ENCODE measurements around the gene MBP. TPM values are rescaled to one million over a fixed set of nuclear protein-coding genes. Genes with fewer than 3 reads are reported as not detected.
A peak's percentile ranks its signal among the peaks of the same experiment; 100 is the strongest.

Gene MBP
- total RNA-seq, 1 experiment from 2014 or later, result 88.8 TPM

DNA sequence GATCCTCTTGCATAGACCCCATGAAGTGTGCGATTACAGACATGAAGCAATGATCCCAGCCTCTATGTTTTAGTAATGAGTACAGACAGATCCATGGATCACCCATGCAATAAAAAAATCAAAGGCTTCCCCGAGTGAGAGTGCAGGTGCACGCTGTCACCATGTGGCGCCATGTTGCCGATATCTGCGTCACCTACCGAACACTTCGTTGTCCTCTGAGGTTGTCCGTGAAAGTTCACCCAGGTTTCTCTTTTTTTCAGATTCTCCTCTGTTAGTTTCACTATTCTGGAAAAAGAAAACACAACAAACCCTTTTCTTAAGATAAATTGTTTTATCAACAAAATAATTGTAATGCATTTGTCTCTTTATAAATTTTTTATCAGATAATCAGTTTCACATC is 66.5 kb downstream of the MBP start:
- peak overlapping the region; percentile 81 for H3K27ac ChIP-seq (ENCODE audit: low read length)
- H3K36me3 ChIP-seq (ENCODE audit: control insufficient read depth, insufficient read depth, low read length), result no peaks in the 10 kb centered on the region; the same call in 1 of the 2 replicates
- H3K27me3 ChIP-seq (ENCODE audit: control insufficient read depth, insufficient read depth, low read length), result no peaks in the 10 kb centered on the region
- ATAC-seq (no peak), DNase-seq (ENCODE audit: low read depth, low spot score) (no peak)
- no peaks in the 10 kb centered on the region for H3K9me3 ChIP-seq (ENCODE audit: control insufficient read depth, insufficient read depth, low read depth, low read length)
- no TSS peak for BruUV-seq (replicated peaks)
- TF ChIP-seq SIN3A (IDR thresholded peaks at IDR 0.05; ENCODE audit: borderline replicate concordance, insufficient read depth, low read depth, low read length) (no peak), POLR2AphosphoS5 (IDR thresholded peaks at IDR 0.05; ENCODE audit: low read depth, low read length) (no peak), TCF7L2 (IDR thresholded peaks at IDR 0.05; ENCODE audit: low read depth, low read length) (no peak)
- TF ChIP-seq, protein P1, sequence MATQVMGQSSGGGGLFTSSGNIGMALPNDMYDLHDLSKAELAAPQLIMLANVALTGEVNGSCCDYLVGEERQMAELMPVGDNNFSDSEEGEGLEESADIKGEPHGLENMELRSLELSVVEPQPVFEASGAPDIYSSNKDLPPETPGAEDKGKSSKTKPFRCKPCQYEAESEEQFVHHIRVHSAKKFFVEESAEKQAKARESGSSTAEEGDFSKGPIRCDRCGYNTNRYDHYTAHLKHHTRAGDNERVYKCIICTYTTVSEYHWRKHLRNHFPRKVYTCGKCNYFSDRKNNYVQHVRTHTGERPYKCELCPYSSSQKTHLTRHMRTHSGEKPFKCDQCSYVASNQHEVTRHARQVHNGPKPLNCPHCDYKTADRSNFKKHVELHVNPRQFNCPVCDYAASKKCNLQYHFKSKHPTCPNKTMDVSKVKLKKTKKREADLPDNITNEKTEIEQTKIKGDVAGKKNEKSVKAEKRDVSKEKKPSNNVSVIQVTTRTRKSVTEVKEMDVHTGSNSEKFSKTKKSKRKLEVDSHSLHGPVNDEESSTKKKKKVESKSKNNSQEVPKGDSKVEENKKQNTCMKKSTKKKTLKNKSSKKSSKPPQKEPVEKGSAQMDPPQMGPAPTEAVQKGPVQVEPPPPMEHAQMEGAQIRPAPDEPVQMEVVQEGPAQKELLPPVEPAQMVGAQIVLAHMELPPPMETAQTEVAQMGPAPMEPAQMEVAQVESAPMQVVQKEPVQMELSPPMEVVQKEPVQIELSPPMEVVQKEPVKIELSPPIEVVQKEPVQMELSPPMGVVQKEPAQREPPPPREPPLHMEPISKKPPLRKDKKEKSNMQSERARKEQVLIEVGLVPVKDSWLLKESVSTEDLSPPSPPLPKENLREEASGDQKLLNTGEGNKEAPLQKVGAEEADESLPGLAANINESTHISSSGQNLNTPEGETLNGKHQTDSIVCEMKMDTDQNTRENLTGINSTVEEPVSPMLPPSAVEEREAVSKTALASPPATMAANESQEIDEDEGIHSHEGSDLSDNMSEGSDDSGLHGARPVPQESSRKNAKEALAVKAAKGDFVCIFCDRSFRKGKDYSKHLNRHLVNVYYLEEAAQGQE (IDR thresholded peaks at IDR 0.05; ENCODE audit: insufficient read depth in 1 of 2, low read depth in 2 of 2, low read length in 1 of 2), result no peak
- TF ChIP-seq, protein P2, sequence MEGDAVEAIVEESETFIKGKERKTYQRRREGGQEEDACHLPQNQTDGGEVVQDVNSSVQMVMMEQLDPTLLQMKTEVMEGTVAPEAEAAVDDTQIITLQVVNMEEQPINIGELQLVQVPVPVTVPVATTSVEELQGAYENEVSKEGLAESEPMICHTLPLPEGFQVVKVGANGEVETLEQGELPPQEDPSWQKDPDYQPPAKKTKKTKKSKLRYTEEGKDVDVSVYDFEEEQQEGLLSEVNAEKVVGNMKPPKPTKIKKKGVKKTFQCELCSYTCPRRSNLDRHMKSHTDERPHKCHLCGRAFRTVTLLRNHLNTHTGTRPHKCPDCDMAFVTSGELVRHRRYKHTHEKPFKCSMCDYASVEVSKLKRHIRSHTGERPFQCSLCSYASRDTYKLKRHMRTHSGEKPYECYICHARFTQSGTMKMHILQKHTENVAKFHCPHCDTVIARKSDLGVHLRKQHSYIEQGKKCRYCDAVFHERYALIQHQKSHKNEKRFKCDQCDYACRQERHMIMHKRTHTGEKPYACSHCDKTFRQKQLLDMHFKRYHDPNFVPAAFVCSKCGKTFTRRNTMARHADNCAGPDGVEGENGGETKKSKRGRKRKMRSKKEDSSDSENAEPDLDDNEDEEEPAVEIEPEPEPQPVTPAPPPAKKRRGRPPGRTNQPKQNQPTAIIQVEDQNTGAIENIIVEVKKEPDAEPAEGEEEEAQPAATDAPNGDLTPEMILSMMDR (IDR thresholded peaks at IDR 0.05), result no peak
- in situ Hi-C loops (cut with HindIII; ENCODE audit: low pct_unique_long_range_greater_than_20kb, low sequenced_read_pairs) (no loop called here), intact Hi-C loops (cut with micrococcal nuclease; ENCODE audit: unreplicated experiment) (no loop called here)
- POLR2A ChIA-PET, result no interaction called here
- peaks cover 90% of the 10 kb centered on the region for H3K4me1 ChIP-seq (ENCODE audit: control insufficient read depth, insufficient read depth, low read length)
- CTCF ChIA-PET, result interaction anchor here (0.6 kb wide), 1 partner anchor 249 kb away, joined by 3 read pairs; no protein-coding TSS in a partner anchor
- H3K4me3 ChIP-seq (ENCODE audit: low read depth in 2 of 2, low read length in 2 of 2), result no peak overlapping the region

DNA sequence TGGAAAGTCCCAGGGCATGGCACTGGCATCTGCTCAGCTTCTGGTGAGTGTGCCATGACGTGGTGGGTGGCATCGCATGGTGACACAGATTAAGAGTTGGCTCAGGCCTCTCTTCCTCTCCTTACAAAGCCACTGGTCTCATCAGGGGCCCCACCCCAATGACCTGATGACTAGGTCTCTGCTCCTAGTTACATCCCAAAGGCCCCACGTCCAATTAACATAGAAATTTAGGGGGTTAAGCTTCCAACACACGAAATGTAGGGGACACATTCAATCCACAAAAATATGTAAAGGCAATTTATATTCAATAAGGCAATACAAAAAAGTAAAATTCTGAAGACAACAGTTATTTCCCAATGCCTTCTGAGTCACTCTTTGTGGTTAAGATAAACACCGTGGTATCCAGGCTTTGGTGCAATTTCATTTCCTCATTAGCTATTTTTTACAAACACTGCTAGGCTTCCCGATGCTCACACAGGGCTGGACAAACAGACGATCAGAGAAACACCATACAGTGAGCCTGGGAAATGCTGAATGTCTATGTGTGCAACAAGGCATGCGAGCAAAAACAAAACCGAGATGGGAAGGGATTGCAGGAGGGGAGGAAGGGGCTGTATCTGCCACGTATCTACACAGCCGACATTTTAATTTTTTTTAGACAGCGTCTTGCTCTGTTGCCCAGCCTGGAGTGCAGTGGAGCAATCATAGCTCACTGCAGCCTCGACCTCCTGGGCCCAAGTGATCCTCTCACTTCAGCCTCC is 67.2 kb downstream of the MBP start:
- POLR2A ChIA-PET, result no interaction called here

More for the DNA sequence above, 67.2 kb downstream of the MBP start:
- CTCF ChIA-PET, result no interaction called here
- in situ Hi-C loops (cut with HindIII; ENCODE audit: low pct_unique_long_range_greater_than_20kb, low sequenced_read_pairs) (no loop called here), intact Hi-C loops (cut with micrococcal nuclease; ENCODE audit: unreplicated experiment) (no loop called here)
- DNase-seq (ENCODE audit: low read depth, low spot score) (peak; percentile 93), ATAC-seq (peak; percentile 62)
- no TSS peak for BruUV-seq (replicated peaks)
- no peaks in the 10 kb centered on the region for H3K27me3 ChIP-seq (ENCODE audit: control insufficient read depth, insufficient read depth, low read length)
- peak overlapping the region; percentile 53 for H3K27ac ChIP-seq (ENCODE audit: low read length)
- peaks cover 85% of the 10 kb centered on the region for H3K4me1 ChIP-seq (ENCODE audit: control insufficient read depth, insufficient read depth, low read length)
- H3K36me3 ChIP-seq (ENCODE audit: control insufficient read depth, insufficient read depth, low read length), result no peaks in the 10 kb centered on the region; the same call in 1 of the 2 replicates
- no peaks in the 10 kb centered on the region for H3K9me3 ChIP-seq (ENCODE audit: control insufficient read depth, insufficient read depth, low read depth, low read length)
- no peak overlapping the region for H3K4me3 ChIP-seq (ENCODE audit: low read depth in 2 of 2, low read length in 2 of 2)
- TF ChIP-seq TCF7L2 (IDR thresholded peaks at IDR 0.05; ENCODE audit: low read depth, low read length), result no peak
- no peak for TF ChIP-seq SIN3A (IDR thresholded peaks at IDR 0.05; ENCODE audit: borderline replicate concordance, insufficient read depth, low read depth, low read length)
- no peak for TF ChIP-seq POLR2AphosphoS5 (IDR thresholded peaks at IDR 0.05; ENCODE audit: low read depth, low read length)
- TF ChIP-seq, protein P1 (IDR thresholded peaks at IDR 0.05; ENCODE audit: insufficient read depth in 1 of 2, low read depth in 2 of 2, low read length in 1 of 2), result no peak
